ENCODE results near the gene CRABP1.

GRCh38 chr15:78307976-78308375, 32.2 kb upstream of the CRABP1 start:
- TF ChIP-seq CTCF (conservative IDR thresholded peaks at IDR 0.05; ENCODE audit: low read length) (no peak), EZH2phosphoT487 (IDR thresholded peaks at IDR 0.05; ENCODE audit: borderline replicate concordance, low read depth, low read length) (no peak)

Measured in OCI-LY7 (cell line).